HG02759 (cell line): ENCODE data around the gene ZNF608.

Experiments used
- ATAC-seq: cut with Tn5 transposase; IDR thresholded peaks from one replicate; pipeline ENCODE4 v1.9.1; 2021; ENCODE audit warnings: mild to moderate bottlenecking, moderate library complexity; ENCODE audit not compliant: unreplicated experiment

Gene ZNF608

GRCh38 chr5:124696898-124697297, 49.5 kb downstream of the ZNF608 start:
- no peak for ATAC-seq
